Measurements from ENCODE around the gene NAV2.

Gene NAV2

DNA sequence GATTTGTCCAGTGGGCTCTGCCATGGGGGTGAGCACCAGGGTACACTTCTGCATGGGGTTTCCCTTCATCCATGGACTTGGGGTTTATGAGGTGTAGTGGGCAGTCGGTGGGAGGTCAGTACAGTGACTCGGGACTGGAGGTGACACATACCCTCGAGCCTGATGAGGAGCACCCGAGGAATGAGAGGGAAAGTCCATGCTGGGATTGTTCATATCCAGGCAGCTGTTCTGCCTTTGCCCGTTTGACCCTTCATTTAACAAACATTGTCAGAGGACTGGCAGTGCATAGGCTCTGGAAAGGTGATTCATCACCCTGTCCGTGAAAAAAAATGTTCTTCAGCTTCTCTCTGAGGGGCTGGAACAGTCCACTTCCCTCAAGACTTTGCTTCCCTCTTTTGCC, 2.7 kb downstream of the NAV2 start:
- no peak for DNase-seq

DNA sequence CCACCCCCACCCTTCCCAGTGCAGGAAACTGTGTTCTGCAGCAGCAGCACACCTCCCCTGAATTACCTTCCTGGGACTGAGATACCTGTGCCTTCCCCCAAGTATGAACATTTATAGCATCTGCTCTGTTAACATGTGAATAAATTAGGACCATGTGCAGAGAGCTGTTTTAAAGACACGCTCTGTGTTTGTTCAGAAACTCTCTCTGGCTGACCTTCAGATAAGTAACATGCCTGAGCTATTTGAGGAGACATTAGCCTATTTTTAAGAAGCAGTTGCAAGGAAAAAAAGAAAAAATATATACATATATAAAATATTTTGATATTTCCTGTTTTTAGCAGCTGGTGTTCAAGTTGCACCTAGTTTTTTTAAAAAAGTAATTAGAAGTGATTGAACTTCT, 5.4 kb downstream of the NAV2 start:
- DNase-seq: no peak

DNA sequence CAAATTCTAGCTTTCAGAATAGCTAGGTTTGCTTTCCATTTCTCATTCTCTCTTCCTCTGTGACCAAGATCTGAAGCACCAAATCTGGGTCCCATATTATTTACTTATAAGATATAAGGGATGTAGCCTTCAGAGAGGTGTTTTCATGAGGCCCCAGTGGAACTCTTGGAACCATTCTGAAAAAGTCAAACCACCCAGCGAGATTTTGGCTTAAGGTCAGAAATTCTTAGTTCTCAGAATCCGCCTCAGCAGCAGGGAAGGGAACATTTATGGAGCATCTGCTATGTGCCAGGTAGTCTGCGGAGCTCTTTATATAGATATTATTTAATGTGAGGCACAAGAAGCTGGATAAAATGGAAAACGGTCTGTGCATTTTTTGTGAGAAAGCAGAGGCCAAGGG, 6.3 kb downstream of the NAV2 start:
- DNase-seq: no peak

DNA sequence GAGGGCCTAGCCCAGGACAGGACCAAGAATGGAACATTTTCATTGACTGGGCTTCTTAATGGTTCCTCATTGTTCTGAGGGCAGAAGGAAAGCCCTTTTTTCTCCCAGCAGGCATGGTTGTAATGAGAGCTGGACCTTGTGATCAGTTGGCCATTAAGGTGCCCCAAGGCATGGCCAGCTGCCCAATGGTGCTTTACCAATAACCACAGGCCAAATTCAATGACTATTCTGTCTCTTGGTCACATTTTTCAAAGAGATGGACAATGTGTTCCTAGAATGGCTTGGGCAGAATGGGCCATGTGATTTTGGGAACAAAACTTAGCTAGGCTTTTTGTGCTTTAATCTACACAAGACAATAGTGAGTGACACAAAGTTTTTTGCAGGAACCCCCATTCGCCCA, 7.3 kb downstream of the NAV2 start:
- DNase-seq: no peak

DNA sequence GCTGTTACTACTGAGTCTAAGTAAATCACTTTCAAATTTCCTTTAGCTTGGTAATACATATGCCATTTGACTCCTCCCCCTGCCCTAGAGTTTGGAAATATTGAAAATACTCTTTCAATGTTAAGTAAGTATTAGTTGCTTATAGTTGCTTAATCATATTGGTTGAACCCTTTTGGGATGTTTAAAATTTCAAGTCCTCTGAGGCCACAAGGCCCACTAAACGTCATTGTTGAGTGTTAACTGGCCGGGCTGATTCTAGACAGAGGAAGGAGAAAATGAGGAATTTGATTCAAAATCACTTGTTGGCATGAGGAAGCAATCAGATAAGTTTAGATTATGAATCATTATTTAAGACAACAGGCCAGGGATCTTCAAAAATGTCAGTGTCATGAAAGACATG, 8.5 kb downstream of the NAV2 start:
- no peak for DNase-seq

DNA sequence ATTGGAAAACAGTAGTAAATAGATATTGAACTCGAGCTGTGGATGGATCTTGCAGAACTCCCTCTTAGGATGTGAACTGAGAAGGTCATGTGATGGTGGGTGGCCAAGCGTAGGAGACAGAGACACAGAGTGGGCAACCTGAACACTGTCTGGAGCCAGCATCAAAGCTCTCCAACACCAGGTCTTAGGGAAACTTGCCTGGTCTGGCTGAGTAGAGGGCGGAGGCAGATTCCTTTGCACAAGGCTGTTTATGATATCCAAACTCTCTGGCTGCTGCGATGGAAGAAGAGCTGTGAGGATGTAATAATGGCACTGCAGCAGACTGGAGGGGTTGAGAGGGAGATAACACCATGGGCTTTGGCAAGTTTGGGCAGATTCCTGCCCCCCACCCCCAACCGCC, 10.1 kb downstream of the NAV2 start:
- no peak for DNase-seq

DNA sequence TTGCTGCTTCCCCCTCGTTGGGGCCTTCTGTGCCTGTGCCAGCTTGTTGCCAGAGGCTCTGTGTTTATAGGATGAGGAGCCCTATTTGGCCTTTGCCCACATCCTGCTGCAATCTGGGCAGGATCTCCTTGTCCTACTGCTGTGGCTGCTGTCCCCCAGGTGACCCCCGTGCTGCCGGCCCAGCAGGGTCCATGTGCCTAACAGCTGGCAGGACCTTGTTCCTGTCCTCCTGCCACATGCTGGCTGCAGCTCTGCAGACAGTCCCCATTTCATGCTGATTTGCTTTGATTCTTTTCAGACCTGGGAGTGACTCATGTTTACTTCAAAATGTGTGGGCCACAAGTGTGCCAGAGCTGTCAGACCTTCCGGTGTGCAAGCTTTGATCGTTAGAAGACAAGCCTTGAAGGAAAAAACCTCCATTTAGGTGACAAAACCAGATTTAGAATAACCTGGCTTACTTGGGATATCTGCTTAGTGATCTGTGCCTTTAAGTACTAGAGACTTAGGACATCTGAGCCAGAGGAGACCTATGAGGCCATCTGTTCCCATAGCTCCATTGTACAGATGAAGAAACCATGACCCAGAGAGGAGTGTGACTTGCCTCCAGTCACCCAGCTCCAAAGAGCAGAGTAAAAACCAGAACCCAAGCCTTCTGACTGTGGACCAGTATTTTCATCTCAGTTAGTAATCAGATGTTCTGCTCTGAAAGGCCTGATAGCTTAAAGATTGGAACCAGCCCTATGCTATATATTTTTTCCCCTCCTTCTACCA, 11.1 kb downstream of the NAV2 start:
- DNase-seq: no peak

DNA sequence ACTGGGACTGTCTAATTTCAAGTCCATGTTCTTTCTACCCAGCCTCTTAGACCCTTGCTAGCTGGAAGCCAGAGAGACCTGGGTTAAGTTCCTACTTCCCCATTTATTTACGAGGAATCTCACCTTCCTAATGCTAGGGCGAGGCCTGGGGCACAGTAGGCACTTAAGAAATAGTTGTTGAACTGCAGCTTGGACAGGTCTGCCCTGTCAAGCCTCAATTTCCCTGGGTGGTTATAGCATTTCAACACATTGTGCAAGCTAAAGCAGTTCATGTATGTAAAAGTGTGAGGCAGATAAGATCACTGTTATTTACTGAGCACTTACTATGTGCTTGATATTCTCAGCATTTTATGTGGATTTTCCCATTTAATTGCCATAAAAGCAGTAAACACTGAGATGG, 12.1 kb downstream of the NAV2 start:
- DNase-seq: no peak

DNA sequence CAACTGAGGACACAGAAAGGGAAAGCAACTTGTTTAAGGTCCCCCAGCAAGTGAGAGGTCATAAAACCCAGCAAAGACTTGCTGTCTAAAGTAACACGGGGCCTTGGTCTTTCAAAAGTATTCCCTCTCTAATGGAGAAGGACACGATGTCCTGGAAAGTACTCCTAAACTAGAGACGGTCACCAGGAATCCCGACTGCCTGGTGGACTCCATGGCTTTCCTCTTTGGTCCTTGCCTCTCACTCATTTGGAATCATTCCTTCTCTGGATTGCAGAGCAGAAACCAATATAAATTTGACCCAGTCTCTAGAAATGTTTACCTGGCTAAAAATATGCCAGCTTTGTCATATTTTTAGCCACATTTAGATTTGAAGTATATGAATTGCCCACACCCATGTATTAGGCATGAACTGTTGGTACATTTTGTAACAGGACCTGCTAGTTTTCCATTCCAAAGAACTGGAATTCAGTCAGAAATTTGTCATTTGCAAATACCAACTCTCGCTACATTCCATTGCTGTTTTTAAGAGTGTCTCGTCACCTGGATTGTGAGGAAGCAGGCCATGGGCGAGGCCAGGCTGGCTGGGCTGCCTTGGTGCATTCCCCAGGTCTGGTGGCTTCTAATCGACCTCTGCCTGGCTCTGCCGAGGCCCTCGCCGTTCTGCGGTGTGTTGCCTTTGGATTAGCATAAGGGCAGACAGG, 12.9 kb downstream of the NAV2 start:
- DNase-seq: no peak

DNA sequence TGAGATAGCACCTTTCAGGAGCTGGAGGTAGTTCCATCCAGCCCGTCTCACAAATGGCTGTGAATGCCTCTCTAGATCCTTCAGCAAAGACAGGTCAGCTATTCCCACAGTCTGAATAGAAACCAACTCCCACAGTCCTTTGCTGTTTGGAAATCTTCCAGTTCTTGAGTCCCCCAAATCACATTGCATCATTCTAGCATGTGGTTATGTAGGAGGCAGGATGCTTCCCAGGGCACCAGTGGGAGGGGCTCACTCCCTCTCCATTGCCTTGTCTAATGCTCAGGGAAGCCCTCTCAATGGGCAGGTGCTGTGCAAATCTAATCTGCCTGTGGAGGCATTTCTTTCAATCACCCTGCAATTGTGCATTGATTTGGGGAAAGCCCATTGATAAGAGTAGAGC, 14.6 kb downstream of the NAV2 start:
- no peak for DNase-seq

DNA sequence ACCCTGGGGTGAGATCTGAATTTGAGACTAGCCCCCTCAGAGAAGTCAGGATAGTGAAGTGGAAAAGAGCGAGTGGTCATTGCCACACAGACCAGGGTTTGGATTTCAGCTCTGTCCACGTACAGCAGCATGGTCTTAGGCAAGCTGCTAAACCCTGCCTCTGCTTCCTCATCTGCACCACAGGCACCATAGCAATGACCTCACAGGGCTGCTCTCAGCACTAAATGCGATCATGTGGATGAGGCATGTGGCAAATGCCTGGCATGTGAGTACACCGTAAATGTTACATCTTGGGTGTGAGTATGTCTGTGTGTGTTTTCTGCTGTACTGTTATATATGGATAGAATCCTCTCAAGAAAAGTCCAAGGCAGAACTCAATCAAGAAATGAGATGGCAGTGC, 15.8 kb downstream of the NAV2 start:
- DNase-seq: no peak

DNA sequence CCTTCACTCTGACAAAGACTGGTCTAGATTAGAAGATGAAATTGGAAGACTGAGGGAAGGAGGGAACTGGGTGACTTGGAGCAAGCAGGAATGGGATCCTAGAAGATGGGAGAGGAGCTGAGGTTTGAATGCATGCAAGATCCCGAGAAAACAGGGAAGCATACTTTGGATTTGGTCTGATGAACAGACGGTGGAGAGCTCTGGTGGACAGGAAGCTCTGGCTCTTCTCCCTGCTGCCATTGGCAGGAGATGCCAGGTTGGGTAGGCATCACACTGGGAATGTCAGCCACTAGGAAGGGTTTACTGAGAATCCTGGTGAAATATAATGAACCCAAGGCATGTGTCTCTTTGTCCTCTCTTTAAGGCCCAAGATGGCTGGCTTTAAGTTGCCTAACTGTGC, 16.5 kb downstream of the NAV2 start:
- DNase-seq: no peak

DNA sequence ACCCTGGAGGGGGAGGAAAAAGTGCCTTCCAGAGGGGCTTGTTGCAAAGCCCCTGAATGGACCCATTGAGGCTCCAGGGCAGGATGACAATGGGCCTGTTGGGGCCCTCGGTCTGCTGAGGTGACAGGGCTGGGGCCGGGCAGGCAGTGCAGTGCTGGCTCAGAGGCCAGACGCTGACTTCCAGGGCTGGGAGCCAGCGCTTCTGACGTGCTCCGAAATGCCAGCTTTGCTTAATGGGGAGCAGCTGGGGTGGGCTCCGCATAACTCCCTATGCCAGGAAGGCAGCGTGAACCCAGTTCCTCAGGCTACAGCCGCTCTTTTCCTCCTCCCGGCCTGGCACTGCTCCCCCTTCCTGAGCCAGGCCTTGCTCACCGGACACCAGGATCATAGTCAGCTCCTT, 17.7 kb downstream of the NAV2 start:
- no peak for DNase-seq

DNA sequence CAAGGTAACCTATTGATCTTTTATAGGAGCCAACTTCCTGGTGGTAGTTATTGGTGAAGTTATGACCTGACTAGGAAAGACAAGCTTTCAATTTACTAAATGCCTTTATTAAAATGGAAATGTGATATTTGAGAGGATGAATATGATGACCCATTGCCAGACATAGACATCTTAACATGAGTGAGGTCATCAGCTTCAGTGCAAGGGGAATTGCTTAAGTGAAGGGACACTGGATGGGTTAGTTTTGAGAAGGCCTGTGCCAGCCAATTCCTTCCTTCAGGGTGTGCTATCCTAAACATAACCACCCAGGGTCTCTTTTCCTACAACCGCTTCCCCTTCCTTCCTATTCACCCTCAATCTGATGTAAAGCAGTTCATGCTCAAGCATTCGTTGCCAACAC, 21.5 kb downstream of the NAV2 start:
- DNase-seq: no peak

DNA sequence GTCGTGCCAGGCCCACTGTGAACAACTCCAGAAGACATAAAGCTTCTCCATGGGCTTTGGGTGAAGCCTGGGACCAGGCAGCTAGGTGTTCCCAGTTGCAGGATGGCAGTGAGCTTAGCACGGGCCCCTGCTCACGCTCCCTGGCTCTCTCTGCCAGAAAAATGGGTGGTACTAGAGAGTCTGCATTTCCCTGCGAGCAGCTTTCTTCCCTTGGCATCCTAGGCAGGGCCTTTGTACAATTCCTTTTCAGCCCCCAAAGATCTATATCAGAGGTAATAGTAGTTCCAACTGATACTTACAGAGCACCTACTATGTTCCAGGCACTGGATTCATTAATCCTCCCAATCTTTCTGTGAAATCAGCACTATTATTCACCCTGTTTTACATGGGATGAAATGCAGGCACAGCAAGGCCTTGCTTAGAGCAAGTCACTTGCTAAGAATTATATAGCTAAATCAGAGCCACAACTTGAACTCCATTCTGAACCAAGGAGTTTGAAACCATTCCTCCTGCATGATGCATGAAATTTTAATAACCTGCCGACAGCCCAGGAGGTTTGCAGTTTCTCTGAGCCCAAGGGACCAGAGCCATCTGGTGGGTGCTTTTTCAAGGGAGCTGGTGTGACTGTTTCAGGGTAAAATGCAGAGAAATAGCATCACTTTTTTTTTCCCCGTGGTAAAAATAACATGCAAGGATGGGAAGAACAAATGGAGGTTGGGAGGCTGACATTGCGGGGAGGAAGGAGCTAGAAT, 22.7 kb downstream of the NAV2 start:
- no peak for DNase-seq

DNA sequence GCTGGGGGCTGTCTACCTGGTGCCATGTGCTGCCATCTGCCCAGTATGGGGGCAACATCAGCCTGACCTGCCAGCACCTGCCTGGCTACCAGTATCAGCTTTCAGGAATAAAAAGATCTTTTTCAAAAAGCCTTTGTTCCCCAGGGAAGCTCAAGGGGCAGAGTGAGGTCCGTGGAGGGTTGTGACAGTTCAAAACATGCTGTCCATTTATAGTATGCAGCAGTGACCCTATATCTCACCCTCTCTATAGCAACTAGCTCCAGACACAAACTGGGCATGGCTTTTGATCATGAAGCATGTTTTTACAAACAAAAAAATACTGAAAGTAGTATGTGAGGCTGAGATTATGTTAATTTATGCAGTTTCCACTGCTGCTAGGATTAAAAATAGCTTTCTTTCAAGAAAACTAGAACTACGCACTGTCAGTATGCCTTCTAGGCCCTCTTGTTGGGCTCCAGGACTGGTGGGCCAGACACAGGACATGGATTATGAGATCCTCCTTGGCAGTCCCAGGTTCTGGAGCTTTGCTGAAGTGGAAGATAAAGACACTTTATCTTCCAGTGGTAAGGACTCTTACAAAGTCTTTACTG, 23.4 kb downstream of the NAV2 start:
- DNase-seq: no peak

DNA sequence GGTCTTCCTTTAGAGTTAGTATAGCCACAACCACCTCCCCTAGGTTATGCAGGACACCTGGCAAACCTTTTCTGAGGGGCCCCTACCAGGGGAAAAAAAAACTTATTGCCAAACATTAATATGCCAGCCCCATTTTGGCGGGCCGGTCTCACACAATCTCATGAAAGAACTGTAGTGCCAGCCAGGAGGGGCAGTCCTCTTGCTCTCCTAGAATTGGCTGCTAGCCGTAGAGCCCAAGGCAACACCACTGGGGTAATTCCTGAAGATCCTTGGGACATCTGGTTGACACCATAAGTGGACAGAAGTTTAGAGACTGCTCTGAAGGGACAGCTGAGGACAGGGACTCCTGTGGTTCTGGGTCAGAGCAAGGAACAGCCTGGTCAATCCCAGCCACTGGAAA, 24.2 kb downstream of the NAV2 start:
- no peak for DNase-seq

DNA sequence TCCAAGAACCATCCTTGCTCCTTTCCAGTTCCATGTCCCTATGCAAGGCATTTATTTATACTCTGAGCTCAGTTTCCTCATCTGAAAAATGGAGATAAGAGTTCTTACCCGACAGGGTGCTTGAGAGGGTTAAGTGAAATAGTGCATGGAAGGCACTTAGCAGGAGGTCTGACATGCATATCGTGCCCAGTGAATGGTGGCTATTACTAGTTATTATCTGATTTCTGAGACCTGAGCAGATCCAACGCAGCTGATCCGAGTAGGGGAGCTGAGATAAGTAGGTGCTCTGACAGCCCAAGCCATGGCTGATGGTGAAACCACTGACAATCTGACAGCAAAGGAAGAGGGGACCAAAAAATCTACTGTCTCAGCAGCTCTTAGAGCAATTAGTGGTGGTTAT, 24.9 kb downstream of the NAV2 start:
- no peak for DNase-seq

DNA sequence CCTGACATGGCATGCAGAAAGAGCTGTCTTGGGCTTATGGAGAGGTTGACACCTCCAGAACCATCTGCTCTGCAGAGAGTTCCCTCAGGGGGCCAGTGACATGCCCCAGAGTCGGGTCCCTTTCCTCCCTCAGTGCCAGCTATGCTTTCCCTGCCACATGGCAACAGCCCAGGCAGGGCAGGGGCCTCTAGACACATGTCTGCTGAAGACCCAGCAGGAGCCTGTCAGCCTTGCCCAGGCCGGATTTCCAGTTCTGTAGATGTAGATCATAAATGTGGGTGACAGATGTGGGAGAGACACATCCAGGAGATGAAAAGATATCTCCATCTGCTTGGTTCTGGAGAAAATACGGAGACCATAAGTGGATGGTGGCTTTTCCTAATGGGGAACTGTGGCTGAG, 25.5 kb downstream of the NAV2 start:
- DNase-seq: no peak

DNA sequence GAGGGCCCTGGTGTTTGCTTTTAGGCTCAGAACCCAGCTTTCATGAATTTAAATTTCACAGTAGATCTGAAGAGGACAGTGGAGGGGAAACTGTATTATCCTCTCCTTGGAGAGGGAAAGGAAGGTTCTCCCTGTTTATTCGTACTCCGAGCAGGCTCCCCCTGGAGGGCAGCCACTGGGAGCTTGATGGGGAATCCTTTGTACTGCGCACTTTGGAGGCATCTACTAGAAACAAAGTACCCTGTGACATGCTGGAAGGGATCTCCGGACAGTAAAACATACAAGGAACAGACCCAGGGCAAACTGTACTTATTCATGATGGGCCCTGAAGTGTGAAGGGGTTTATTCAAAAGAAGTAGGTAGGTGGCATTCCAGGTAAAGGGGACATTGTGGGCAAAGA, 27.2 kb downstream of the NAV2 start:
- DNase-seq: no peak

DNA sequence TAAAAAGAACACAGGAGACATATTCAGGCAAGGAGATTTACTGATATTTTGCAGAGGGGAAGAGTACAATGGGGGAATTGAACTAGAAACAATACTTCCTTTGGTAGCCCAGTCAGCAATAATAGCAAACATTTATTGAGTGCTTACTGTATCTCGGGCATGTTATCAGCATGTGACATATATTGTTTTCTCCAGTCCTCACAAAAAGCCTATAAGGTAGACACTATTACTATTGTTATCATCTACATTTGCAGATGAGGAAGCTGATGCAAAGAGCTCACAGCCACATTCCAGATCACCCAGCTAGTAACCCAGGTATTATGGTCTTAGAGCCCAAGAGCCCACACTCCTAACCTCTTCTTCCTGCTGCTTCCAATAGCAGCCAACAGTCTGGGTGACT, 27.9 kb downstream of the NAV2 start:
- no peak for DNase-seq

DNA sequence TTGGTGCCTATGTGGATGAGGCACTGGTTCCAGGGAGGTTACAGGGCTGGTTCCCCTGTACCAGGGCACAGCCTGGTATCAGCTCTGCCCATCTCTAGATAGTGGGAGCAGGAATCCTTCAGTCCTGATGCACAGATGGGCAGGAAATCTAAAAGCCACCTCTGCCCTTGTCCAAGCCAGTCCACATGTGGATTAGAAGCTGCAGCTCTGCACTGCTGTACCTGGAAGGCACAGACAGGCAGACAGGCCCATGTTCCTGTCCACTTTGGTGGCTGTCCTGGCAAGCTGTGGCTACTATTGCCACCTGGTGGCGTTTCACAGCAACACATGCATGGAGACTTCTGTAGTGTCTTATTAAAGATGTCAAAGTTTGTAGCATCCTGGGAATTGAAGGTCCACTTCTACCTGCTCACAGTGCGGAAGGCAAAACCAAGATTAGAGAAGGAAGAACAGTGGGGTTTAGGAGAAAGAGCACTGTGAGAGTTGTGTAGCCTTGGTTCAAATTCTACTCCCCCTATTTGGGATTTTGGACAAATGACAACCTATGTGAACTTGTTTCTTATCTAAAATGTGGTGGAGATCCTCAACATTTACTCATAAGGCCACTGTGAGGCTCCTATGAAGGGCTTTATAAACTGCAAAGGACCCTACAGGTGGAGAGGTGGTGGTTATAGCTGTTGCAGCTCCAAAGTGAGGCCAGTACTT, 30.1 kb downstream of the NAV2 start:
- DNase-seq: peak; percentile 50

DNA sequence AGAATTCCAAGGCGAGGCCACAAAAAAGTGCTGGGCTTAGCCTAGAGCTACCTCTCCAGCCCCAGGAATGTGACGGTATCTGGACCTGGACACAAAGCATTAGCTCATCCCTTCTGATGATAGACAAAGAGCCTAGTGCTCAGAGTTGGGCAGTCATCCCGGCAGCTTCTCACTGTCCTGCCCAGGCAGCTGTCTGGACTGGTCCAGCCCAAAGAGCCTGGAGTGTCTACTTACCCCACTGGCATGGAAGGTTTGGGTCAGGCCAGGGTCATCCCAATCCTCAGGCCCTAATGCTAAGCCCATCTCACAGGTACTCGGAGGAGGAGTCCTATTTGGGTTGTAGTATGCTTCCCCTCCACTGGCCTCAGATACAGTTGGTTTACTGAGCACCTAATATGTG, 31.0 kb downstream of the NAV2 start:
- no peak for DNase-seq
